Measurements from ENCODE around the gene SDHAF1. TPM values are rescaled to one million over a fixed set of nuclear protein-coding genes. Genes with fewer than 3 reads are reported as not detected.

SDHAF1 gene
- total and polyA plus RNA-seq, 3 experiments from 2014 or later: 21.0 to 54.2 (median 21.9) TPM

GRCh38 chr19:35988824-35989223, 6.2 kb upstream of the SDHAF1 start:
- no peaks in the 10 kb centered on the region for H3K9me3 Mint-ChIP-seq
- Histone ChIP-seq H3K4me1 (ENCODE audit: insufficient read depth, low read length) (no peaks in the 10 kb centered on the region), H3K27ac (ENCODE audit: low read depth, low read length) (no peak overlapping the region), H3K36me3 (ENCODE audit: insufficient read depth, low read length) (no peaks in the 10 kb centered on the region), H3K27me3 (ENCODE audit: insufficient read depth, low read length, poor library complexity, severe bottlenecking) (peaks cover 18% of the 10 kb centered on the region), H3K4me3 (ENCODE audit: low read length) (no peak overlapping the region), H3K9me3 (ENCODE audit: low read length) (no peaks in the 10 kb centered on the region)
- H3K27ac Mint-ChIP-seq: no peak overlapping the region
- DNase-seq: no peak
- H3K4me3 Mint-ChIP-seq: no peak overlapping the region
- ChIA-PET CTCF (no interaction called here), POLR2A (no interaction called here)
- peaks cover 3 to 7% (median 7%) of the 10 kb centered on the region in 3 donors for H3K4me1 Mint-ChIP-seq
- H3K27me3 Mint-ChIP-seq: peaks cover 40 to 49% of the 10 kb centered on the region in 2 donors
- peaks cover 0 to 14% (median 0%) of the 10 kb centered on the region in 3 donors for H3K36me3 Mint-ChIP-seq

DNA sequence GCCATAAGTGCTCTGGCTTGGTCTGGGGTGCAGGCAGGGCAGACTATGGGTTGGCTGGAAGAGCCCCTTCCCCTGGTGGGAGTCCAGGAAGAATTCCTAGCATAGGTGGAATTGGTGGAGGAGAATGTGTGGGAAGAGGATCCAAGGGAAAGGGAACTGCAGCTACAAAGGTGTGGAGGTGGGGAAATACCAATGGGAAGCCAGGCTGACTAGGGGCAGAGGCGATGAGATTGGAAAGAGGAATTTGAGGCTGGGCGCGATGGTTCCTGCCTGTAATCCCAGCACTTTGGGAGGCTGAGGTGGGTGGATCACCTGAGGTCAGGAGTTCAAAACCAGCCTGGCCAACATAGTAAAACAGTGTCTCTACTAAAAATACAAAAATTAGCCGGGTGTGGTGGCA, 4.8 kb upstream of the SDHAF1 start:
- H3K36me3 Mint-ChIP-seq: peaks cover 0 to 12% (median 3%) of the 10 kb centered on the region in 3 donors

GRCh38 chr19:35990771-35991730, 3.9 kb upstream of the SDHAF1 start:
- Histone ChIP-seq H3K4me1 (ENCODE audit: insufficient read depth, low read length) (peaks cover 11% of the 10 kb centered on the region), H3K36me3 (ENCODE audit: insufficient read depth, low read length) (no peaks in the 10 kb centered on the region), H3K27me3 (ENCODE audit: insufficient read depth, low read length, poor library complexity, severe bottlenecking) (peaks cover 11% of the 10 kb centered on the region), H3K27ac (ENCODE audit: low read depth, low read length) (no peak overlapping the region), H3K9me3 (ENCODE audit: low read length) (no peaks in the 10 kb centered on the region), H3K4me3 (ENCODE audit: low read length) (no peak overlapping the region)
- Mint-ChIP-seq H3K27me3 (peaks cover 22 to 28% of the 10 kb centered on the region in 2 donors), H3K4me3 (peak overlapping the region in 1 of 7 donors; percentile 34), H3K27ac (no peak overlapping the region), H3K4me1 (peaks cover 13 to 21% (median 16%) of the 10 kb centered on the region in 3 donors), H3K36me3 (peaks cover 0 to 8% (median 3%) of the 10 kb centered on the region in 3 donors), H3K9me3 (peaks cover 0 to 2% (median 0%) of the 10 kb centered on the region in 5 donors)
- ChIA-PET POLR2A (no interaction called here), CTCF (no interaction called here)
- DNase-seq: no peak

More for the DNA sequence above, 4.8 kb upstream of the SDHAF1 start:
- Histone ChIP-seq H3K4me3 (ENCODE audit: low read length) (no peak overlapping the region), H3K27me3 (ENCODE audit: insufficient read depth, low read length, poor library complexity, severe bottlenecking) (peaks cover 18% of the 10 kb centered on the region), H3K27ac (ENCODE audit: low read depth, low read length) (no peak overlapping the region), H3K9me3 (ENCODE audit: low read length) (no peaks in the 10 kb centered on the region), H3K36me3 (ENCODE audit: insufficient read depth, low read length) (no peaks in the 10 kb centered on the region), H3K4me1 (ENCODE audit: insufficient read depth, low read length) (peaks cover 5% of the 10 kb centered on the region)
- CTCF ChIA-PET: no interaction called here
- POLR2A ChIA-PET: no interaction called here
- H3K27me3 Mint-ChIP-seq: peaks cover 31 to 37% of the 10 kb centered on the region in 2 donors
- H3K4me1 Mint-ChIP-seq: peaks cover 8 to 16% (median 11%) of the 10 kb centered on the region in 3 donors
- no peak overlapping the region for H3K27ac Mint-ChIP-seq
- H3K9me3 Mint-ChIP-seq: peaks cover 0 to 2% (median 0%) of the 10 kb centered on the region in 5 donors
- peak overlapping the region in 1 of 7 donors; percentile 44 for H3K4me3 Mint-ChIP-seq
- DNase-seq: no peak

DNA sequence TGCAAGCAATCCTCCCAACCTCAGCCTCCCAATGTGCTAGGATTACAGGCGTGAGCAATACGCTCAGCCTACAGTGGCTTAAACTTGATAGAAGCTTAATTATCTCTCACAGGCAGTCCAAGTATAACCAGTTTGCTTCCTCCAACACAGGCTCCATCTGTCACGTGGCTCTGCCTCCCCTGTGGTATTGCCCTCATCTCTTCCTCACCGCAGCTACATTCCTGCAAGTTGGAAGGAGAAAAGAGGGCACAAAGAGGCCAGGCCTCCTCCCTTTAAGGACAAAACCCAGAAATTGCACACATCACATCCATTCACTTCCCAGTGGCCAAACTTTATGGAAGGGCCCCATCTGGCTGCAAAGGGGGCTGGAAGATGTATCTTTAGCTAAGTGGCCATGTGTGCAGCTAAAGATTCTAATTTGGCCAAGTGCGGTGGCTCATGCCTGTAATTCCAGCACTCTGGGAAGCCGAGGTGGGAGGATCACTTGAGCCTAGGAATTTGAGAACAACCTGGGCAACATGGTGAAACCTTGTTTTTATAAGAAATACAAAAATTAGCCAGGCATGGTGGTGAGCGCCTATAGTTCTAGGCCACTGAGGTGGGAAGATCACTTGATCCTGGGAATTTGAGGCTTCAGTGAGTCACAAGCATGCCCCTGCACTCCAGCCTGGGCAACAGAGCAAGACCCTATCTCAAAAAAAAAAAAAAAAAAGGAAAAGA, 3.1 kb upstream of the SDHAF1 start:
- Histone ChIP-seq H3K36me3 (ENCODE audit: insufficient read depth, low read length) (no peaks in the 10 kb centered on the region), H3K9me3 (ENCODE audit: low read length) (no peaks in the 10 kb centered on the region), H3K4me1 (ENCODE audit: insufficient read depth, low read length) (peaks cover 19% of the 10 kb centered on the region), H3K27ac (ENCODE audit: low read depth, low read length) (no peak overlapping the region), H3K27me3 (ENCODE audit: insufficient read depth, low read length, poor library complexity, severe bottlenecking) (peaks cover 2% of the 10 kb centered on the region), H3K4me3 (ENCODE audit: low read length) (no peak overlapping the region)
- H3K27me3 Mint-ChIP-seq: peaks cover 14 to 19% of the 10 kb centered on the region in 2 donors
- POLR2A ChIA-PET: no interaction called here
- peaks cover 19 to 24% (median 20%) of the 10 kb centered on the region in 3 donors for H3K4me1 Mint-ChIP-seq
- peaks cover 0 to 2% (median 0%) of the 10 kb centered on the region in 5 donors for H3K9me3 Mint-ChIP-seq
- H3K27ac Mint-ChIP-seq: no peak overlapping the region
- H3K36me3 Mint-ChIP-seq: peaks cover 2 to 10% (median 3%) of the 10 kb centered on the region in 3 donors
- peak overlapping the region in 1 of 7 donors; percentile 34 for H3K4me3 Mint-ChIP-seq
- CTCF ChIA-PET: no interaction called here
- DNase-seq: no peak

DNA sequence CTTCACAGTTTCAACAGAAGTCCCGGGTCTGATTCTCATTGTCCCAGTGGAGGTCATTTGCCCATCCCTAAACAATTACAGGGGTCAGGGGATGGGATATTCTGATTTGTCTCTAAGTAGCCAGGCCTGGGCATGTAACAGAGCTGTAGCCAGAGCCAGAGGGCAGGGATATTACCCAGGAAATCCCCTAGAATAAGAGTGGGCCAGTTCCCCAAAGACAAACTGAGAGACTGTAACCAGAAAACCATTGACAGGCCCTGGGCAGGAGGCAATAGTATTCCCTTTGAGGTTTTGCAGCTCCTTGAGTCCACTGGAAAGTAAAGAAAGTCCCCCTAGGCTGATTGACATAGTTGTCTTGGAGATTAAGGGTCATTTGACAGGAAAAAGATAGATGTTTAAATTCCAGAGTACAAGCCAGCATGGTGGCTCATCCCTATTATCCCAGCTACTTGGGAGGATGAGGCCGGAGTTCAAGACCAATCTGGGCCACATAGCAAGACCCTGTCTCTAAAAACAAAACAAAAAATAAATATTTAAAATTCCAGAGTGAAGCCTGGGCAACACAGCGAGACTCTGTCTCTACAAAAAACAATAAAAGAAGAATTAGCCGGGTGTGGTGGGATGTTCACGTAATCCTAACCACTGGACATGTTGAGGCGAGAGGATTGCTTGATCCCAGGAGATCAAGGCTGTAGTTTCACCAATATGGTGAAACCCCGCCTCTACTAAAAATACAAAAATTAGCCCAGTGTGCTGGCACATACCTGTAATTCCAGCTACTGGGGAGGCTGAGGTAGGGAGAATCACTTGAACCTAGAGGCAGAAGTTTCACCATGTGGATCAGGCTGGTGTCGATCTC, 1.9 kb upstream of the SDHAF1 start:
- Histone ChIP-seq H3K27me3 (ENCODE audit: insufficient read depth, low read length, poor library complexity, severe bottlenecking) (no peaks in the 10 kb centered on the region), H3K9me3 (ENCODE audit: low read length) (no peaks in the 10 kb centered on the region), H3K4me3 (ENCODE audit: low read length) (no peak overlapping the region), H3K4me1 (ENCODE audit: insufficient read depth, low read length) (peaks cover 19% of the 10 kb centered on the region), H3K27ac (ENCODE audit: low read depth, low read length) (no peak overlapping the region), H3K36me3 (ENCODE audit: insufficient read depth, low read length) (no peaks in the 10 kb centered on the region)
- peak overlapping the region in 3 of 7 donors; percentile 24 to 70 (median 26) for H3K4me3 Mint-ChIP-seq
- ChIA-PET CTCF (no interaction called here), POLR2A (interaction anchor here (2.6 kb wide), 1 partner anchor 61 kb away, joined by 10 read pairs; the partner anchor contains the start of genes THAP8 and WDR62)
- peak overlapping the region in 1 of 8 donors; percentile 35 for H3K27ac Mint-ChIP-seq
- H3K36me3 Mint-ChIP-seq: peaks cover 3 to 19% (median 4%) of the 10 kb centered on the region in 3 donors
- H3K27me3 Mint-ChIP-seq: peaks cover 7 to 13% of the 10 kb centered on the region in 2 donors
- H3K4me1 Mint-ChIP-seq: peaks cover 27 to 32% (median 28%) of the 10 kb centered on the region in 3 donors
- no peak for DNase-seq
- H3K9me3 Mint-ChIP-seq: peaks cover 0 to 2% (median 0%) of the 10 kb centered on the region in 5 donors

- DNase-seq: no peak
These were observed 927 bp upstream of the SDHAF1 start for GRCh38 chr19:35993923-35994598.

More at GRCh38 chr19:35993923-35994598, 927 bp upstream of the SDHAF1 start:
- H3K4me1 Mint-ChIP-seq: peaks cover 27 to 36% (median 30%) of the 10 kb centered on the region in 3 donors
- peaks cover 0 to 2% (median 0%) of the 10 kb centered on the region in 5 donors for H3K9me3 Mint-ChIP-seq
- peaks cover 0 to 22% (median 4%) of the 10 kb centered on the region in 3 donors for H3K36me3 Mint-ChIP-seq
- peak overlapping the region in 6 of 8 donors; percentile 10 to 91 (median 66) for H3K27ac Mint-ChIP-seq
- ChIA-PET POLR2A (interaction anchor here (2.6 kb wide), 1 partner anchor 60 kb away, joined by 10 read pairs; the partner anchor contains the start of genes THAP8 and WDR62), CTCF (interaction anchor here (1.4 to 1.5 kb wide), 2 partner anchors 35 to 60 kb away, joined by 4 read pairs; partner anchors contain the start of gene THAP8)
- Histone ChIP-seq H3K4me1 (ENCODE audit: insufficient read depth, low read length) (peaks cover 22% of the 10 kb centered on the region), H3K9me3 (ENCODE audit: low read length) (no peaks in the 10 kb centered on the region), H3K4me3 (ENCODE audit: low read length) (no peak overlapping the region), H3K27me3 (ENCODE audit: insufficient read depth, low read length, poor library complexity, severe bottlenecking) (no peaks in the 10 kb centered on the region), H3K27ac (ENCODE audit: low read depth, low read length) (no peak overlapping the region), H3K36me3 (ENCODE audit: insufficient read depth, low read length) (no peaks in the 10 kb centered on the region)
- H3K27me3 Mint-ChIP-seq: peaks cover 0 to 4% of the 10 kb centered on the region in 2 donors
- H3K4me3 Mint-ChIP-seq: peak overlapping the region in 6 of 7 donors; percentile 54 to 93 (median 66)

All from CD8-positive, alpha-beta memory T cell (primary cell).